Raji (cell line): Measurements from ENCODE around the gene TMEM88.

Experiments
- POLR2A ChIP-seq: IDR thresholded peaks from 2 replicates; pipeline ENCODE4 v1.6.1; 2011; ENCODE audit warnings: low read depth, low read length, control low read depth; ENCODE audit not compliant: insufficient read depth

The TMEM88 gene

GRCh38 chr17:7825206-7825990 lies 29.5 kb upstream of the TMEM88 start:
- TF ChIP-seq POLR2A = no peak

GRCh38 chr17:7830616-7831015 lies 24.2 kb upstream of the TMEM88 start:
- TF ChIP-seq POLR2A = no peak

GRCh38 chr17:7831233-7831632 lies 23.6 kb upstream of the TMEM88 start:
- no peak for TF ChIP-seq POLR2A

GRCh38 chr17:7832431-7832830 lies 22.4 kb upstream of the TMEM88 start:
- no peak for TF ChIP-seq POLR2A

GRCh38 chr17:7833011-7833794 lies 21.7 kb upstream of the TMEM88 start:
- no peak for TF ChIP-seq POLR2A

- TF ChIP-seq POLR2A = peak; percentile 34; the same call in 1 of the 2 replicates
Measured at GRCh38 chr17:7833795-7834541, 20.9 kb upstream of the TMEM88 start, which contains the start of gene KDM6B. Gene KDM6B, plus strand, starts transcription at chr17:7834217. Its CDS starts 11,338 bp downstream, at chr17:7845555.

- TF ChIP-seq POLR2A = peak; percentile 32; the same call in 1 of the 2 replicates
Measured at GRCh38 chr17:7834542-7834956, 20.3 kb upstream of the TMEM88 start.

GRCh38 chr17:7834957-7835813 lies 19.7 kb upstream of the TMEM88 start:
- peak; percentile 69; the same call in 1 of the 2 replicates for TF ChIP-seq POLR2A

GRCh38 chr17:7835814-7836595 lies 18.9 kb upstream of the TMEM88 start:
- TF ChIP-seq POLR2A = peak; percentile 70; the same call in 1 of the 2 replicates

- peak; percentile 50 for TF ChIP-seq POLR2A
Measured at GRCh38 chr17:7836596-7837407, 18.1 kb upstream of the TMEM88 start.

GRCh38 chr17:7837408-7838088 lies 17.3 kb upstream of the TMEM88 start:
- peak; percentile 61; the same call in 1 of the 2 replicates for TF ChIP-seq POLR2A
